BE2C (cell line): Measurements from ENCODE around the gene ERP44.

Experiments
- DNase-seq: peaks from one replicate; pipeline ENCODE4 v3.0.0-alpha.2; 2020
- H3K27me3 ChIP-seq: fragments of 250-450 bp; sonication (Bioruptor Pico); 2 replicates; pipeline ENCODE4 v1.5.1; 2020; ENCODE audit warnings: mild to moderate bottlenecking
- H3K36me3 ChIP-seq: fragments of 250-450 bp; sonication (Bioruptor Pico); 2 replicates; pipeline ENCODE4 v1.5.1; 2020; ENCODE audit warnings: mild to moderate bottlenecking
- H3K4me1 ChIP-seq: fragments of 250-450 bp; sonication (Bioruptor Pico); 2 replicates; pipeline ENCODE4 v1.5.1; 2020
- H3K4me3 ChIP-seq: 2 replicates; pipeline ENCODE4 v1.5.1; 2011; ENCODE audit warnings: low read depth, low read length
- H3K9me3 ChIP-seq: fragments of 250-450 bp; sonication (Bioruptor Pico); 2 replicates; pipeline ENCODE4 v1.5.1; 2020
- CTCF ChIP-seq: IDR thresholded peaks from 2 replicates; pipeline ENCODE4 v1.5.1; 2012; ENCODE audit warnings: mild to moderate bottlenecking, low read depth, low read length

The ERP44 gene

GRCh38 chr9:99973455-99973854 lies 125.3 kb downstream of the ERP44 start:
- peaks cover 2% of the 10 kb centered on the region; the same call in 1 of the 2 replicates for H3K36me3 ChIP-seq
- no peaks in the 10 kb centered on the region for H3K9me3 ChIP-seq
- TF ChIP-seq CTCF = no peak
- DNase-seq = no peak
- no peaks in the 10 kb centered on the region for H3K4me1 ChIP-seq
- no peak overlapping the region for H3K4me3 ChIP-seq
- H3K27me3 ChIP-seq = no peaks in the 10 kb centered on the region

GRCh38 chr9:99971410-99971809 lies 127.4 kb downstream of the ERP44 start:
- DNase-seq = no peak
- H3K9me3 ChIP-seq = no peaks in the 10 kb centered on the region
- H3K27me3 ChIP-seq = no peaks in the 10 kb centered on the region
- peaks cover 2% of the 10 kb centered on the region; the same call in 1 of the 2 replicates for H3K36me3 ChIP-seq
- no peak for TF ChIP-seq CTCF
- H3K4me3 ChIP-seq = no peak overlapping the region
- H3K4me1 ChIP-seq = no peaks in the 10 kb centered on the region

- no peak overlapping the region for H3K4me3 ChIP-seq
- TF ChIP-seq CTCF = no peak
- H3K4me1 ChIP-seq = no peaks in the 10 kb centered on the region
- DNase-seq = no peak
- H3K9me3 ChIP-seq = no peaks in the 10 kb centered on the region
- no peaks in the 10 kb centered on the region for H3K27me3 ChIP-seq
- peaks cover 2% of the 10 kb centered on the region; the same call in 1 of the 2 replicates for H3K36me3 ChIP-seq
Measured at GRCh38 chr9:99970481-99970880, 128.3 kb downstream of the ERP44 start.

GRCh38 chr9:99967457-99967856 lies 131.3 kb downstream of the ERP44 start:
- DNase-seq = no peak
- Histone ChIP-seq H3K4me3 (no peak overlapping the region), H3K9me3 (no peaks in the 10 kb centered on the region), H3K27me3 (no peaks in the 10 kb centered on the region), H3K36me3 (peaks cover 2% of the 10 kb centered on the region; the same call in 1 of the 2 replicates), H3K4me1 (no peaks in the 10 kb centered on the region)
- no peak for TF ChIP-seq CTCF

GRCh38 chr9:99966716-99967115 lies 132.1 kb downstream of the ERP44 start:
- no peak for TF ChIP-seq CTCF
- Histone ChIP-seq H3K9me3 (no peaks in the 10 kb centered on the region), H3K36me3 (peaks cover 2% of the 10 kb centered on the region; the same call in 1 of the 2 replicates), H3K4me3 (no peak overlapping the region), H3K27me3 (no peaks in the 10 kb centered on the region), H3K4me1 (no peaks in the 10 kb centered on the region)
- DNase-seq = no peak

GRCh38 chr9:99966001-99966400 lies 132.8 kb downstream of the ERP44 start:
- Histone ChIP-seq H3K27me3 (no peaks in the 10 kb centered on the region), H3K36me3 (peaks cover 2% of the 10 kb centered on the region; the same call in 1 of the 2 replicates), H3K4me3 (no peak overlapping the region), H3K9me3 (no peaks in the 10 kb centered on the region), H3K4me1 (no peaks in the 10 kb centered on the region)
- no peak for TF ChIP-seq CTCF
- no peak for DNase-seq
